HepG2 (cell line): Measurements from ENCODE around the gene ATP11A. TPM values are rescaled to one million over a fixed set of nuclear protein-coding genes. Genes with fewer than 3 reads are reported as not detected.

Experiments
- CENPX ChIP-seq: sonication (generic); formaldehyde crosslinking; IDR thresholded peaks from 2 replicates; pipeline ENCODE4 v1.9.0; 2021; ENCODE audit warnings: mild to moderate bottlenecking, missing genetic modification reagents, moderate library complexity
- HDAC1 ChIP-seq: sonication (generic); formaldehyde crosslinking; IDR thresholded peaks from 2 replicates; pipeline ENCODE4 v1.5.1; 2020; ENCODE audit warnings: mild to moderate bottlenecking, missing genetic modification reagents
- HMG20B ChIP-seq: conservative IDR thresholded peaks from 2 replicates; pipeline ENCODE4 v1.6.1; 2016; ENCODE audit warnings: missing genetic modification reagents, missing compliant biosample characterization
- MNT ChIP-seq: fragments of 450-650 bp; IDR thresholded peaks from 2 replicates; pipeline ENCODE4 v1.6.1; 2016
- NR2C2 ChIP-seq: sonication (generic); formaldehyde crosslinking; IDR thresholded peaks from 2 replicates; pipeline ENCODE4 v1.4.0; 2020; ENCODE audit warnings: missing genetic modification reagents, mild to moderate bottlenecking, moderate library complexity, borderline replicate concordance
- RFXANK ChIP-seq: IDR thresholded peaks from 2 replicates; pipeline ENCODE4 v1.6.1; 2016
- RNF219 ChIP-seq: sonication (generic); formaldehyde crosslinking; IDR thresholded peaks from 2 replicates; pipeline ENCODE4 v1.5.0; 2020; ENCODE audit warnings: mild to moderate bottlenecking, missing genetic modification reagents
- SCMH1 ChIP-seq: sonication (generic); formaldehyde crosslinking; IDR thresholded peaks from 2 replicates; pipeline ENCODE4 v1.9.0; 2021; ENCODE audit warnings: missing genetic modification reagents, mild to moderate bottlenecking, borderline replicate concordance
- SMAD1 ChIP-seq: sonication (generic); formaldehyde crosslinking; IDR thresholded peaks from 2 replicates; pipeline ENCODE4 v1.4.0; 2020; ENCODE audit warnings: missing genetic modification reagents, low read depth, mild to moderate bottlenecking, borderline replicate concordance
- SOX5 ChIP-seq: IDR thresholded peaks from 2 replicates; pipeline ENCODE4 v1.6.1; 2016; ENCODE audit warnings: borderline replicate concordance
- SRF ChIP-seq: IDR thresholded peaks from 2 replicates; pipeline ENCODE4 v1.6.1; 2011; ENCODE audit warnings: mild to moderate bottlenecking, low read depth, low read length, moderate library complexity
- TFE3 ChIP-seq: IDR thresholded peaks from 2 replicates; pipeline ENCODE4 v1.6.1; 2016
- ZIK1 ChIP-seq: sonication (generic); formaldehyde crosslinking; IDR thresholded peaks from 2 replicates; pipeline ENCODE4 v1.5.0; 2020; ENCODE audit warnings: mild to moderate bottlenecking, low read depth, missing genetic modification reagents, borderline replicate concordance
- ZNF124 ChIP-seq: sonication (generic); formaldehyde crosslinking; IDR thresholded peaks from 2 replicates; pipeline ENCODE4 v1.4.0; 2020; ENCODE audit warnings: missing genetic modification reagents
- ZNF234 ChIP-seq: sonication (generic); formaldehyde crosslinking; conservative IDR thresholded peaks from 2 replicates; pipeline ENCODE4 v1.5.1; 2020; ENCODE audit warnings: mild to moderate bottlenecking, missing genetic modification reagents
- ZNF24 ChIP-seq: fragments of 450-650 bp; IDR thresholded peaks from 2 replicates; pipeline ENCODE4 v1.6.1; 2017; ENCODE audit warnings: antibody characterized with exemption, mild to moderate bottlenecking
- ZNF737 ChIP-seq: sonication (generic); formaldehyde crosslinking; IDR thresholded peaks from 2 replicates; pipeline ENCODE4 v1.5.0; 2020; ENCODE audit warnings: missing genetic modification reagents, mild to moderate bottlenecking, borderline replicate concordance
- ZNF83 ChIP-seq: sonication (generic); formaldehyde crosslinking; IDR thresholded peaks from 2 replicates; pipeline ENCODE4 v1.4.0; 2020; ENCODE audit warnings: missing genetic modification reagents, mild to moderate bottlenecking, borderline replicate concordance
- polyA plus RNA-seq, 8 experiments: library from polyadenylated mRNA; depleted of rRNA in 3 of 8; stranded (reverse) in 7 of 8; unstranded in 1 of 8; fragments of >200 nt; fragmentation: Illumina TruSeq in 4 of 8; extraction: Trizol in 4 of 8; gene quantifications; 2 replicates each; pipeline versions ENCODE4 v1.2.1 to v1.2.3, GENCODE V29; 2011 to 2016; ENCODE audit warnings: low read depth in 4 of 8, missing spikeins in 1 of 8, mixed read lengths in 1 of 8; ENCODE audit not compliant: insufficient read depth in 1 of 8
- total RNA-seq, 5 experiments: library from RNA; depleted of rRNA; stranded (reverse); fragments of >200 nt; fragmentation: Illumina TruSeq; extraction: Trizol; gene quantifications; 2 replicates each; pipeline ENCODE4 v1.2.3, GENCODE V29; 2016; ENCODE audit warnings: low read depth in 1 of 5
- TF ChIP-seq, protein P1 (sequence below): sonication (generic); formaldehyde crosslinking; IDR thresholded peaks from 2 replicates; pipeline ENCODE4 v1.5.0; 2020; ENCODE audit warnings: mild to moderate bottlenecking, missing genetic modification reagents
- TF ChIP-seq, protein P2 (sequence below): sonication (generic); formaldehyde crosslinking; IDR thresholded peaks from 2 replicates; pipeline ENCODE4 v1.9.0; 2022; ENCODE audit warnings: missing genetic modification reagents, mild to moderate bottlenecking, borderline replicate concordance

Gene ATP11A
- total and polyA plus RNA-seq, 2 of the 13 experiments (the other 11 are each of a cell fraction or from before 2014, with no cell fraction given): 18.4 to 20.1 TPM

GRCh38 chr13:112893570-112894422 is 204.0 kb downstream of the ATP11A start (continued):
- TF ChIP-seq, protein P1, sequence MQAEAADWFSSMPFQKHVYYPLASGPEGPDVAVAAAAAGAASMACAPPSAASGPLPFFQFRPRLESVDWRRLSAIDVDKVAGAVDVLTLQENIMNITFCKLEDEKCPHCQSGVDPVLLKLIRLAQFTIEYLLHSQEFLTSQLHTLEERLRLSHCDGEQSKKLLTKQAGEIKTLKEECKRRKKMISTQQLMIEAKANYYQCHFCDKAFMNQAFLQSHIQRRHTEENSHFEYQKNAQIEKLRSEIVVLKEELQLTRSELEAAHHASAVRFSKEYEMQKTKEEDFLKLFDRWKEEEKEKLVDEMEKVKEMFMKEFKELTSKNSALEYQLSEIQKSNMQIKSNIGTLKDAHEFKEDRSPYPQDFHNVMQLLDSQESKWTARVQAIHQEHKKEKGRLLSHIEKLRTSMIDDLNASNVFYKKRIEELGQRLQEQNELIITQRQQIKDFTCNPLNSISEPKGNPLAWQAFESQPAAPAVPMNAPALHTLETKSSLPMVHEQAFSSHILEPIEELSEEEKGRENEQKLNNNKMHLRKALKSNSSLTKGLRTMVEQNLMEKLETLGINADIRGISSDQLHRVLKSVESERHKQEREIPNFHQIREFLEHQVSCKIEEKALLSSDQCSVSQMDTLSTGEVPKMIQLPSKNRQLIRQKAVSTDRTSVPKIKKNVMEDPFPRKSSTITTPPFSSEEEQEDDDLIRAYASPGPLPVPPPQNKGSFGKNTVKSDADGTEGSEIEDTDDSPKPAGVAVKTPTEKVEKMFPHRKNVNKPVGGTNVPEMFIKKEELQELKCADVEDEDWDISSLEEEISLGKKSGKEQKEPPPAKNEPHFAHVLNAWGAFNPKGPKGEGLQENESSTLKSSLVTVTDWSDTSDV (CRISPR knock-in tag): no peak
- TF ChIP-seq ZNF124 (CRISPR knock-in tag) (no peak), HMG20B (CRISPR knock-in tag) (no peak), SMAD1 (CRISPR knock-in tag) (no peak), TFE3 (CRISPR knock-in tag) (peak; percentile 45; the same call in 1 of the 2 replicates), SCMH1 (CRISPR knock-in tag) (no peak), ZNF83 (CRISPR knock-in tag) (no peak), ZIK1 (CRISPR knock-in tag) (no peak), MNT (peak; percentile 42; the same call in 1 of the 2 replicates), NR2C2 (no peak), SOX5 (peak; percentile 39; the same call in 1 of the 2 replicates), RNF219 (CRISPR knock-in tag) (no peak), ZNF737 (CRISPR knock-in tag) (no peak), ZNF24 (no peak), HDAC1 (CRISPR knock-in tag) (peak; percentile 73), ZNF234 (CRISPR knock-in tag) (no peak), SRF (no peak), RFXANK (no peak), CENPX (CRISPR knock-in tag) (no peak)
- TF ChIP-seq, protein P2, sequence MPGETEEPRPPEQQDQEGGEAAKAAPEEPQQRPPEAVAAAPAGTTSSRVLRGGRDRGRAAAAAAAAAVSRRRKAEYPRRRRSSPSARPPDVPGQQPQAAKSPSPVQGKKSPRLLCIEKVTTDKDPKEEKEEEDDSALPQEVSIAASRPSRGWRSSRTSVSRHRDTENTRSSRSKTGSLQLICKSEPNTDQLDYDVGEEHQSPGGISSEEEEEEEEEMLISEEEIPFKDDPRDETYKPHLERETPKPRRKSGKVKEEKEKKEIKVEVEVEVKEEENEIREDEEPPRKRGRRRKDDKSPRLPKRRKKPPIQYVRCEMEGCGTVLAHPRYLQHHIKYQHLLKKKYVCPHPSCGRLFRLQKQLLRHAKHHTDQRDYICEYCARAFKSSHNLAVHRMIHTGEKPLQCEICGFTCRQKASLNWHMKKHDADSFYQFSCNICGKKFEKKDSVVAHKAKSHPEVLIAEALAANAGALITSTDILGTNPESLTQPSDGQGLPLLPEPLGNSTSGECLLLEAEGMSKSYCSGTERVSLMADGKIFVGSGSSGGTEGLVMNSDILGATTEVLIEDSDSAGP (CRISPR knock-in tag): 0 out of 2 replicates have a peak, but pooled peaks have one; percentile 21
